B cell (primary cell): ENCODE data around the gene HIBCH. TPM values are rescaled to one million over a fixed set of nuclear protein-coding genes. Genes with fewer than 3 reads are reported as not detected.

ENCODE experiments used
- ATAC-seq: fragments of 200-7000 bp; cut with Tn5 transposase; one replicate; pipeline ENCODE4 v1.10.0; 2021; ENCODE audit warnings: low read depth, mild to moderate bottlenecking, moderate number of reproducible peaks, moderate library complexity
- CTCF ChIA-PET: fragments of 350-600 bp; sonication (Branson Sonifier 250); formaldehyde crosslinking; loops from one replicate; lab custom pipeline; 2021; ENCODE audit warnings: antibody characterized with exemption, inconsistent platforms; lab: Charles Lee
- POLR2A ChIA-PET: fragments of 350-600 bp; sonication (Branson Sonifier 250); formaldehyde crosslinking; loops from one replicate; lab custom pipeline; 2021; ENCODE audit warnings: antibody characterized with exemption; lab: Charles Lee
- DNase-seq: peaks from one replicate; pipeline ENCODE4 v3.0.0; 2013
- H2AFZ ChIP-seq: 2 replicates; pipeline ENCODE4 v1.6.1; 2012; ENCODE audit warnings: mild to moderate bottlenecking, low read depth, low read length; ENCODE audit not compliant: insufficient read depth, poor library complexity, severe bottlenecking
- H3K27ac ChIP-seq, 2 donors: 1 replicate in 1 of 2; 2 replicates in 1 of 2; pipeline ENCODE4 v1.5.1; 2012 to 2013; ENCODE audit warnings: low read length in 2 of 2, mild to moderate bottlenecking in 2 of 2, moderate library complexity in 1 of 2
- H3K27me3 ChIP-seq, 4 experiments: fragments of 200-600 bp in 1 of 4; sonication (generic) in 1 of 4; replicated peaks in 1 of 4; 1 replicate in 2 of 4; 2 replicates in 2 of 4; pipeline versions ENCODE4 v1.6.1 to v1.7.0; 2013 to 2016; ENCODE audit warnings: low read length in 3 of 4, mild to moderate bottlenecking in 2 of 4, mixed read lengths in 1 of 4, moderate library complexity in 1 of 4; ENCODE audit not compliant: insufficient read depth in 4 of 4, control insufficient read depth in 3 of 4; ENCODE audit errors: control extremely low read depth in 1 of 4
- H3K36me3 ChIP-seq, 2 experiments: replicated peaks in 1 of 2; 1 replicate in 1 of 2; 2 replicates in 1 of 2; pipeline versions ENCODE4 v1.6.1 to v1.7.1; 2013; ENCODE audit warnings: low read length in 1 of 2; ENCODE audit not compliant: insufficient read depth in 2 of 2, control insufficient read depth in 1 of 2; ENCODE audit errors: control extremely low read depth in 1 of 2, extremely low read depth in 1 of 2
- H3K4me1 ChIP-seq, 2 donors: fragments of 200-600 bp in 1 of 2; sonication (generic) in 1 of 2; 1 replicate in 1 of 2; 2 replicates in 1 of 2; pipeline versions ENCODE4 v1.5.1 to v1.6.1; 2013 to 2017; ENCODE audit warnings: low read length in 2 of 2; ENCODE audit not compliant: control insufficient read depth in 2 of 2, insufficient read depth in 2 of 2
- H3K4me2 ChIP-seq: replicated peaks from 2 replicates; pipeline ENCODE3; 2012; ENCODE audit warnings: mild to moderate bottlenecking, low read depth, low read length; ENCODE audit not compliant: poor library complexity, severe bottlenecking
- H3K4me3 ChIP-seq, 5 experiments: fragments of 200-600 bp in 1 of 5; sonication (generic) in 1 of 5; 1 replicate in 3 of 5; 2 replicates in 2 of 5; pipeline versions ENCODE4 v1.5.1 to v1.7.0; 2011 to 2016; ENCODE audit warnings: low read length in 4 of 5, mild to moderate bottlenecking in 4 of 5, low read depth in 2 of 5, control low read depth in 1 of 5, moderate library complexity in 1 of 5; ENCODE audit not compliant: insufficient read depth in 1 of 5; ENCODE audit errors: control extremely low read depth in 1 of 5, extremely low read depth in 1 of 5
- H3K79me2 ChIP-seq: fragments of 200-600 bp; sonication (generic); one replicate; pipeline ENCODE4 v1.6.0; 2016; ENCODE audit warnings: low read length; ENCODE audit not compliant: control insufficient read depth, insufficient read depth
- H3K9ac ChIP-seq: fragments of 200-600 bp; sonication (generic); 2 replicates; pipeline ENCODE4 v1.6.1; 2017; ENCODE audit warnings: mild to moderate bottlenecking, low read length, moderate library complexity
- H3K9me3 ChIP-seq, 3 donors: one replicate each; pipeline versions ENCODE4 v1.6.1 to v1.7.1; 2013; ENCODE audit warnings: low read length in 2 of 3; ENCODE audit not compliant: control insufficient read depth in 2 of 3, insufficient read depth in 1 of 3; ENCODE audit errors: control extremely low read depth in 1 of 3
- H4K20me1 ChIP-seq: 2 replicates; pipeline ENCODE4 v1.6.0; 2012; ENCODE audit warnings: mild to moderate bottlenecking, low read length; ENCODE audit not compliant: insufficient read depth, control insufficient read depth, poor library complexity, severe bottlenecking
- H3K27ac Mint-ChIP-seq: one replicate; pipeline ENCODE4 v1.8.0; 2021; ENCODE audit warnings: mixed read lengths
- H3K27me3 Mint-ChIP-seq: one replicate; pipeline ENCODE4 v1.8.0; 2021; ENCODE audit warnings: mixed read lengths
- H3K4me1 Mint-ChIP-seq: one replicate; pipeline ENCODE4 v1.8.0; 2021; ENCODE audit warnings: mixed read lengths
- H3K4me3 Mint-ChIP-seq: one replicate; pipeline ENCODE4 v1.8.0; 2021; ENCODE audit warnings: mixed read lengths
- H3K9me3 Mint-ChIP-seq: one replicate; pipeline ENCODE4 v1.8.0; 2022; ENCODE audit warnings: mixed read lengths; ENCODE audit not compliant: insufficient read depth
- CTCF ChIP-seq: fragments of 200-600 bp; IDR thresholded peaks from one replicate; pipeline ENCODE4 v1.8.0; 2022; ENCODE audit warnings: antibody characterized with exemption, mild to moderate bottlenecking
- EZH2 ChIP-seq: IDR thresholded peaks from 2 replicates; pipeline ENCODE4 v1.6.1; 2012; ENCODE audit warnings: borderline replicate concordance, low read depth, mild to moderate bottlenecking, moderate library complexity, low read length; ENCODE audit not compliant: insufficient read depth, poor library complexity, severe bottlenecking
- WGBS: methylation state at CpG from one replicate; pipeline ENCODE4 v1.1.5; 2013; ENCODE audit warnings: missing lambda C conversion rate; ENCODE audit not compliant: insufficient coverage; 5-methylcytosine and 5-hydroxymethylcytosine counted together
- intact Hi-C: fragments of 100-400 bp; cut with micrococcal nuclease; formaldehyde crosslinking; loops from one replicate; pipeline ENCODE4 v1.10.0; 2022
- polyA plus RNA-seq: library from polyadenylated mRNA; depleted of rRNA; stranded (reverse); fragments of >200 nt; gene quantifications from 2 replicates; pipeline ENCODE4 v1.2.3, GENCODE V29; 2012
- total RNA-seq, 2 donors: library from RNA; stranded (reverse); fragments of 120-200 nt in 1 of 2; gene quantifications; 1 replicate in 1 of 2; 2 replicates in 1 of 2; pipeline versions ENCODE4 v1.2.3 to v1.2.4, GENCODE V29; 2013 to 2022

HIBCH gene
- total and polyA plus RNA-seq, 2 donors (not counting 1 experiment from before 2014, with no cell fraction given), result 5.6 to 30.2 TPM

DNA sequence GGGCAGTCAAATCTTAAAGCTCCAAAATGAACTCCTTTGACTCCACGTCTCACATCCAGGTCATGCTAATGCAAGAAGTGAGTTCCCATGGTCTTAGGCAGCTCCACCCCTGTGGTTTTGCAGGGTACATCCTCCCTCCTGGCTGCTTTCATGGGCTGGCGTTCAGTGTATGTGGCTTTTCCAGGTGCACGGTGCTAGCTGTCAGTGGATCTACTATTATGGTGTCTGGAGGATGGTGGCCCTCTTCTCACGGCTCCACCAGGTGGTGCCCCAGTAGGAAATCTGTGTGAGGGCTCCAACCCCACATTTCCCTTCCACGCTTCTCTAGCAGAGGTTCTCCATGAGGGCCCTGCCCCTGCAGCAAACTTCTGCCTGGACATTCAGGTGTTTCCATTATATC is 151.9 kb downstream of the HIBCH start:
- Mint-ChIP-seq H3K4me3 (no peak overlapping the region), H3K9me3 (peaks cover 9% of the 10 kb centered on the region), H3K27me3 (no peaks in the 10 kb centered on the region), H3K4me1 (no peaks in the 10 kb centered on the region), H3K27ac (no peak overlapping the region)
- no peaks in the 10 kb centered on the region for H3K36me3 ChIP-seq
- TF ChIP-seq EZH2 (no peak), CTCF (no peak)
- no peaks in the 10 kb centered on the region for H3K27me3 ChIP-seq
- ATAC-seq (no peak), DNase-seq (no peak)
- no peak overlapping the region for H3K9ac ChIP-seq
- peaks cover 0 to 9% (median 2%) of the 10 kb centered on the region in 3 donors for H3K9me3 ChIP-seq
- ChIA-PET CTCF (no interaction called here), POLR2A (no interaction called here)
- no peaks in the 10 kb centered on the region for H3K79me2 ChIP-seq
- H3K4me1 ChIP-seq, result no peaks in the 10 kb centered on the region
- no peak overlapping the region for H3K4me2 ChIP-seq
- intact Hi-C loops, result no loop called here
- no peak overlapping the region for H3K27ac ChIP-seq
- H2AFZ ChIP-seq, result no peak overlapping the region
- WGBS, result 96% methylated on average over 4 of the region's 5 CpGs
- no peaks in the 10 kb centered on the region for H4K20me1 ChIP-seq
- no peak overlapping the region for H3K4me3 ChIP-seq

DNA sequence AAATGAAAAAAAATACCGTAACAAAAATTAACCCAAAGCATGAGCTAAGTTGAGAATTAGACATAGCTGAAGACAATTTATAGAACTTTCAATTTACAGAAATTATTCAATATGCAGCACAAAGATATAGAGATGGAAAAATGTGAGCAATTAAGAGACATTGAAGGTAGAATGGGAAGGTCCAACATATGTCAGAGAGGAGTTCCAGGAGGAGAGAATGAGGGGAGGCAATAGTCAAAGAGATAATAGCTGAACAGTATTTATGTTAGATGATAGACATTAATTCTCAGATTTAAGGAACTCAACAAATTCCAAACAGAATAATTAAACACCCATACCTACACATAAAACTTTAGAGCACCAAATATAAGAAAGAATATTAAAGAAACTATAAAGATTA is 154.1 kb downstream of the HIBCH start:
- Histone ChIP-seq H2AFZ (no peak overlapping the region), H3K4me2 (no peak overlapping the region), H3K36me3 (no peaks in the 10 kb centered on the region), H3K27ac (no peak overlapping the region), H3K9me3 (peaks cover 0 to 9% (median 2%) of the 10 kb centered on the region in 3 donors), H3K9ac (no peak overlapping the region), H3K79me2 (no peaks in the 10 kb centered on the region), H3K27me3 (no peaks in the 10 kb centered on the region), H3K4me1 (no peaks in the 10 kb centered on the region), H3K4me3 (no peak overlapping the region), H4K20me1 (no peaks in the 10 kb centered on the region)
- no peaks in the 10 kb centered on the region for H3K27me3 Mint-ChIP-seq
- no peaks in the 10 kb centered on the region for H3K4me1 Mint-ChIP-seq
- peaks cover 9% of the 10 kb centered on the region for H3K9me3 Mint-ChIP-seq
- no peak overlapping the region for H3K4me3 Mint-ChIP-seq
- H3K27ac Mint-ChIP-seq, result no peak overlapping the region
- intact Hi-C loops, result no loop called here
- no peak for TF ChIP-seq CTCF
- TF ChIP-seq EZH2, result no peak
- ChIA-PET POLR2A (no interaction called here), CTCF (no interaction called here)
- WGBS, result no CpG with 5 or more reads among the region's 1 CpG
- DNase-seq (no peak), ATAC-seq (no peak)
